Measurements from ENCODE around the gene ATP2C2.

GRCh38 chr16:84443166-84443802 lies 74.9 kb downstream of the ATP2C2 start:
- no peak for TF ChIP-seq CTCF (IDR thresholded peaks at IDR 0.05)
- no peak for TF ChIP-seq POLR2A (IDR thresholded peaks at IDR 0.05)
